Nephron (organoid): ENCODE measurements around the gene ADAR.

Source experiments
- H3K27ac Mint-ChIP-seq, 3 experiments: 2 replicates each; pipeline ENCODE4 v1.8.0; 2020; ENCODE audit warnings: mixed read lengths in 3 of 3, mild to moderate bottlenecking in 2 of 3, moderate library complexity in 1 of 3
- H3K27me3 Mint-ChIP-seq: 2 replicates; pipeline ENCODE4 v1.8.0; 2021; ENCODE audit warnings: low read depth, mild to moderate bottlenecking, moderate library complexity, mixed read lengths
- H3K36me3 Mint-ChIP-seq: 2 replicates; pipeline ENCODE4 v1.8.0; 2020; ENCODE audit warnings: low read depth, mixed read lengths
- H3K4me1 Mint-ChIP-seq: 2 replicates; pipeline ENCODE4 v1.8.0; 2020; ENCODE audit warnings: mixed read lengths
- H3K4me3 Mint-ChIP-seq, 3 experiments: 2 replicates each; pipeline ENCODE4 v1.8.0; 2020; ENCODE audit warnings: mild to moderate bottlenecking in 3 of 3, mixed read lengths in 3 of 3, moderate library complexity in 2 of 3
- H3K9me3 Mint-ChIP-seq: 2 replicates; pipeline ENCODE4 v1.8.0; 2020; ENCODE audit warnings: mixed read lengths
- CTCF ChIP-seq, 3 experiments: fragments of 200-600 bp; sonication (generic); IDR thresholded peaks; one replicate each; pipeline ENCODE4 v1.5.0; 2021; ENCODE audit warnings: antibody characterized with exemption in 3 of 3; ENCODE audit not compliant: unreplicated experiment in 3 of 3

ADAR gene

GRCh38 chr1:154546264-154547063 is 61.5 kb downstream of the ADAR start:
- peaks cover 27% of the 10 kb centered on the region for H3K36me3 Mint-ChIP-seq
- H3K4me3 Mint-ChIP-seq, result no peak overlapping the region
- TF ChIP-seq CTCF (IDR thresholded peaks at IDR 0.05; ENCODE audit: unreplicated experiment in 3 of 3), result peak; percentile 55 to 69 (median 59)
- H3K27me3 Mint-ChIP-seq, result peaks cover 14% of the 10 kb centered on the region
- H3K27ac Mint-ChIP-seq, result peak overlapping the region in 1 of 3 experiments; percentile 15
- H3K9me3 Mint-ChIP-seq, result no peaks in the 10 kb centered on the region
- H3K4me1 Mint-ChIP-seq, result peaks cover 10% of the 10 kb centered on the region

- no peak for TF ChIP-seq CTCF (IDR thresholded peaks at IDR 0.05; ENCODE audit: unreplicated experiment in 3 of 3)
- no peaks in the 10 kb centered on the region for H3K4me1 Mint-ChIP-seq
- H3K27me3 Mint-ChIP-seq, result peaks cover 41% of the 10 kb centered on the region
- no peak overlapping the region for H3K4me3 Mint-ChIP-seq
- no peak overlapping the region for H3K27ac Mint-ChIP-seq
- H3K36me3 Mint-ChIP-seq, result no peaks in the 10 kb centered on the region
- H3K9me3 Mint-ChIP-seq, result no peaks in the 10 kb centered on the region
These were observed 66.8 kb downstream of the ADAR start for GRCh38 chr1:154541231-154541630.

GRCh38 chr1:154539486-154540483 is 68.2 kb downstream of the ADAR start:
- peaks cover 4% of the 10 kb centered on the region for H3K9me3 Mint-ChIP-seq
- TF ChIP-seq CTCF (IDR thresholded peaks at IDR 0.05; ENCODE audit: unreplicated experiment in 3 of 3), result no peak
- no peaks in the 10 kb centered on the region for H3K4me1 Mint-ChIP-seq
- H3K36me3 Mint-ChIP-seq, result no peaks in the 10 kb centered on the region
- H3K4me3 Mint-ChIP-seq, result no peak overlapping the region
- H3K27me3 Mint-ChIP-seq, result peaks cover 48% of the 10 kb centered on the region
- H3K27ac Mint-ChIP-seq, result no peak overlapping the region

GRCh38 chr1:154536570-154536969 is 71.4 kb downstream of the ADAR start:
- TF ChIP-seq CTCF (IDR thresholded peaks at IDR 0.05; ENCODE audit: unreplicated experiment in 3 of 3), result no peak
- H3K9me3 Mint-ChIP-seq, result peaks cover 4% of the 10 kb centered on the region
- no peaks in the 10 kb centered on the region for H3K4me1 Mint-ChIP-seq
- H3K27me3 Mint-ChIP-seq, result peaks cover 46% of the 10 kb centered on the region
- no peak overlapping the region for H3K27ac Mint-ChIP-seq
- H3K4me3 Mint-ChIP-seq, result no peak overlapping the region
- H3K36me3 Mint-ChIP-seq, result no peaks in the 10 kb centered on the region

- Mint-ChIP-seq H3K4me1 (no peaks in the 10 kb centered on the region), H3K9me3 (peaks cover 4% of the 10 kb centered on the region), H3K36me3 (no peaks in the 10 kb centered on the region), H3K27ac (no peak overlapping the region), H3K4me3 (no peak overlapping the region), H3K27me3 (peaks cover 34% of the 10 kb centered on the region)
- TF ChIP-seq CTCF (IDR thresholded peaks at IDR 0.05; ENCODE audit: unreplicated experiment in 3 of 3), result peak; percentile 41 to 51 (median 47)
These were observed 73.8 kb downstream of the ADAR start for GRCh38 chr1:154533952-154534844.
